NCI-H1105 (cell line): ENCODE measurements around the gene EYS.

Experiments used
- DNase-seq: peaks from one replicate; lab custom pipeline; 2025; lab: John Stamatoyannopoulos, UW

The EYS gene

GRCh38 chr6:63724721-63725120 is 1982.3 kb downstream of the EYS start:
- no peak for DNase-seq

- no peak for DNase-seq
Measured at GRCh38 chr6:63721181-63721580, 1985.8 kb downstream of the EYS start.

GRCh38 chr6:63716169-63716568 is 1990.9 kb downstream of the EYS start:
- no peak for DNase-seq

- DNase-seq: no peak
Measured at GRCh38 chr6:63714091-63714490, 1992.9 kb downstream of the EYS start.

GRCh38 chr6:63713332-63713731 is 1993.7 kb downstream of the EYS start:
- DNase-seq: no peak

GRCh38 chr6:63709148-63709547 is 1997.9 kb downstream of the EYS start:
- no peak for DNase-seq

- no peak for DNase-seq
Measured at GRCh38 chr6:63708631-63709030, 1998.4 kb downstream of the EYS start.

- no peak for DNase-seq
Measured at GRCh38 chr6:63706630-63707029, 2000.4 kb downstream of the EYS start.

GRCh38 chr6:63705707-63706106 is 2001.3 kb downstream of the EYS start:
- no peak for DNase-seq

- DNase-seq: no peak
Measured at GRCh38 chr6:63690221-63690620, 2016.8 kb downstream of the EYS start.

- DNase-seq: no peak
Measured at GRCh38 chr6:63689421-63689820, 2017.6 kb downstream of the EYS start.

- DNase-seq: no peak
Measured at GRCh38 chr6:63685446-63686379, 2021.3 kb downstream of the EYS start.

GRCh38 chr6:63683071-63683603 is 2023.9 kb downstream of the EYS start:
- no peak for DNase-seq

GRCh38 chr6:63677282-63677681 is 2029.7 kb downstream of the EYS start:
- no peak for DNase-seq

- no peak for DNase-seq
Measured at GRCh38 chr6:63676412-63677114, 2030.5 kb downstream of the EYS start.

GRCh38 chr6:63675138-63675537 is 2031.9 kb downstream of the EYS start:
- no peak for DNase-seq

- DNase-seq: no peak
Measured at GRCh38 chr6:63674635-63675034, 2032.4 kb downstream of the EYS start.

GRCh38 chr6:63673692-63674091 is 2033.3 kb downstream of the EYS start:
- DNase-seq: no peak

GRCh38 chr6:63672582-63673129 is 2034.4 kb downstream of the EYS start:
- no peak for DNase-seq

GRCh38 chr6:63671098-63671754 is 2035.8 kb downstream of the EYS start:
- no peak for DNase-seq
